GM18508 (cell line): ENCODE measurements around the gene VAPA.

Source experiments
- ATAC-seq: cut with Tn5 transposase; IDR thresholded peaks from one replicate; pipeline ENCODE4 v1.9.1; 2021; ENCODE audit warnings: moderate number of reproducible peaks; ENCODE audit not compliant: insufficient read depth, unreplicated experiment

VAPA gene

DNA sequence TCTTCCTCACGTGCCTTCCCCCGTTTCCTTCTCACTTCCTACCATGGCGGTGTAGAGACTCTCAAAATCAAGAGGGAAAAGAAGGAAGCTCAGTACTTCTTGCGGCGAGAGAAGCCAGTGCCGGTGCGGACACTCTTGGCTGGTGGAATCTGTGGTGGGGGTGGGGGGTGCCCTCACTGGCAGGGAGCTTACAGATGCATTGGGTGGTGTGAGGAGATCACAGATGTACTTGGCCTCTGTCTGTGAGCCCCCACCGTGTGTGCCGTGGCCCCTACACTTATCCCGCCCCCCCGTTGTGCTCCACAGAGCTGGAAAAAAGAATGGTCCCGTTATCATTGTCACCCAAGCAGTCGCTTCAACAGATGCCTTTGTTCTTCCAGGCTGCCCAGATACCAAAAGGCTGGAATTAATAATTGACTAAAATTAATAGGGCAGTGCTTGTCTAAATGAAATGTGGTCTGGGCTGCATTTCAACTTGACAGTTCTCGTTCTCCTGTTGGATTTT, 79.8 kb downstream of the VAPA start:
- ATAC-seq, result no peak

- no peak for ATAC-seq
Measured at GRCh38 chr18:9994026-9994570, 80.3 kb downstream of the VAPA start.

DNA sequence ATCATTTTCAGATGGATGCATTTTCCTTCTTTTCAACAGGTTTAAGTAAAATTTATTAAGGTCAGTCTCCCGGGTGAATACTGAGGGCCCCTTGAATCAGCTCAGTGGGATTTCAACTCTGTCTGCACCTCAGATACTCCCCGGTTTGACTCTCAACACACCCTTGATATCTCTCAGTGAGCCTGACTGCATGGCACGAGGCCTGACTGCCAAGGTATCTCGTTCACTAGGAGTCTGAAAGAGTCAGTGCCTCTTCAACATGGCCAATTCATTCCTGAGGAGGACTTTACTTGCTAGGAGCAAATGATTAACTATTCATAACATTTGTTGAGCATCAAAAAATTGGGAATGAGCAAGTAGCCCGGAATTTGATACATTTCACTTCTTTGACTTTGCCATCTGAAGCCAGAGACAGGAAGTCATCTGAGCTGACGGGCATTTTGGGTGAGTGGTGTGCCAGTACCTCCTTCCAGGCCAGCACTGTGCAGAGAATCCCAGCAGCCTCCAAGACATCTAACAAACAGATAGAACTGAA, 81.0 kb downstream of the VAPA start:
- ATAC-seq, result no peak

GRCh38 chr18:9995631-9996030, 81.8 kb downstream of the VAPA start:
- ATAC-seq, result no peak

DNA sequence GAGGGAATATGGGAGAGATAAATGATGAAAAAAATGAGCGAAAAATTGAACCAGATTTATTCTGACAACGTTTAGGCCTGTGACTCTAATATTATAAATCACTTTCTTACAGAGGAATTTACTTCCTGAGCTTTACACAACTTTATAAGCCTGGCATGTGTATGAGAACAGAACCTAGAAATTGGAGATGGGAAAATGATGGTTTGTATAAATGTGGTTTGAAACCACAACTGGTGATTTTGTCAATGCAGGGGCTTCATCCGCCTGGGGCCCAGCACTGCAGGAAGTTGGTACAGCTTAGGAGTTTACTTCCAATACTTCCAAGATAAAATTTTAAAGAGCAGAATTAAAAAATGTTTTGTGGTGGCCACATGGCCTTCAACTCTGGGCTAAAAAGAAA, 82.3 kb downstream of the VAPA start:
- no peak for ATAC-seq

- ATAC-seq, result no peak
Measured at GRCh38 chr18:9997711-9998110, 83.9 kb downstream of the VAPA start.

- ATAC-seq, result no peak
Measured at GRCh38 chr18:9998330-9998729, 84.5 kb downstream of the VAPA start.

GRCh38 chr18:10002280-10002679, 88.5 kb downstream of the VAPA start:
- no peak for ATAC-seq

DNA sequence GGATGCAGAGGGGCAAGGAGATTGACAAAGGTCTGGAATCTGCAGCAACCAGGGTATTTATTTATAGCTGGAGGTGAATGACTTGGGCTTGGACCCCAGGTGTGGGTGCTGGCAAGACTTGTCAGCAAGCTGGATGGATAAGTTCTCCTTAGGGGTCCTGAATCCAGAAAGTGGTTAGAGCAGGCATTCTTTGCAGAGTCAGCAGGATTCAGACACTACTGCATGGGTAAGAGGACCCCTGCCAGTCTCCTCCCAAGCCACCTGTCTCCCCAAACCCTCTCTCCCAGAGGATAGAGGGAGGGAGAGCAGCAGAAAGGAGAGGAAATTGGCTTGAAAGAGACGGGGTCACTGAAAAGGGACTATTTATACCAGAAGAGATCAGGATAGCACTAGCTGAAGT, 89.5 kb downstream of the VAPA start:
- ATAC-seq, result no peak

- no peak for ATAC-seq
Measured at GRCh38 chr18:10003866-10004265, 90.0 kb downstream of the VAPA start.

- ATAC-seq, result no peak
Measured at GRCh38 chr18:10006311-10006893, 92.6 kb downstream of the VAPA start.

DNA sequence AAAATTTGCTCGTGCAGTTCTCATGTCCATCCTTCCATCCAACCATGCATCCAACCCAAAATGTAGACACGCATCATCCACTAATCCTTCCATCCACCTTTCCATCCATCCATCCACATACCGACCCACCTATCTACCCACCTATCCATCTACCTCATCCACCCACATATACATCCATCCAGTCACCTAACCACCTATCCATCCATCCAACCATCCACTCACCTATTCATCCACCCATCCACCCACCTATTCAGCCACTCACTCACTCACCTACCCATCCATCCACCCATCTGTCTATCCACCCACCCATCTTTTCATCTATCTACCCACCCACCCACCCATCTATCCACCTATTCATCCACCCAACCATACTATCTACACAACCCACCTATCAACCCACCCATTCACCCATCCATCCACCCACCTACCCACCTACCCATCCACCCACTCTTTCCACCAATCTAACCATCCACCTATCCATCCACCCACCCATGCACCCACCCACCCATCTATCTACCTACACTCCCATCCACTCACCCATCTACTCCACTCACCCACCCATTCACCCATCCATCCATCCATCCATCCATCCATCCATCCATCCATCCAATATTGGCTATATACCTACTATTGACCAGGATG, 94.3 kb downstream of the VAPA start:
- ATAC-seq, result no peak
